Skeletal muscle cell (primary cell): ENCODE results near the gene IFT57.
"Not testable (repeated sequence)": the region's sequence is repeated elsewhere in the genome, so short reads cannot be mapped to it uniquely, and the experiment has no call there.

Experiments used
- DNase-seq: peaks from one replicate; pipeline ENCODE4 v3.0.0-alpha.2; 2010; ENCODE audit warnings: low read depth
- H3K4me3 ChIP-seq: 2 replicates; pipeline ENCODE4 v1.5.1; 2011; ENCODE audit warnings: low read depth, mild to moderate bottlenecking, control low read depth, low read length, moderate library complexity

IFT57 gene

GRCh38 chr3:108178676-108179075 is 43.5 kb downstream of the IFT57 start:
- DNase-seq, result no peak
- H3K4me3 ChIP-seq, result no peak overlapping the region

- DNase-seq, result no peak
- no peak overlapping the region for H3K4me3 ChIP-seq
These were observed 44.7 kb downstream of the IFT57 start for GRCh38 chr3:108177536-108177935.

GRCh38 chr3:108175352-108175751 is 46.9 kb downstream of the IFT57 start:
- no peak overlapping the region for H3K4me3 ChIP-seq
- no peak for DNase-seq

- DNase-seq, result no peak
These were observed 51.1 kb downstream of the IFT57 start for GRCh38 chr3:108171106-108171505.

GRCh38 chr3:108164391-108164790 is 57.8 kb downstream of the IFT57 start:
- DNase-seq, result no peak
- no peak overlapping the region for H3K4me3 ChIP-seq

More at GRCh38 chr3:108171106-108171505, 51.1 kb downstream of the IFT57 start:
- H3K4me3 ChIP-seq, result no peak overlapping the region

- H3K4me3 ChIP-seq, result no peak overlapping the region
- DNase-seq, result no peak
These were observed 62.4 kb downstream of the IFT57 start for GRCh38 chr3:108159865-108160264.

GRCh38 chr3:108159105-108159504 is 63.1 kb downstream of the IFT57 start:
- DNase-seq, result peak; percentile 54

GRCh38 chr3:108158251-108158650 is 64.0 kb downstream of the IFT57 start:
- H3K4me3 ChIP-seq, result no peak overlapping the region
- DNase-seq, result no peak

More at GRCh38 chr3:108159105-108159504, 63.1 kb downstream of the IFT57 start:
- no peak overlapping the region for H3K4me3 ChIP-seq

- H3K4me3 ChIP-seq, result no peak overlapping the region
- no peak for DNase-seq
These were observed 65.0 kb downstream of the IFT57 start for GRCh38 chr3:108157273-108157672.

- no peak overlapping the region for H3K4me3 ChIP-seq
- DNase-seq, result no peak
These were observed 65.8 kb downstream of the IFT57 start for GRCh38 chr3:108156312-108156853.

- H3K4me3 ChIP-seq, DNase-seq: not testable (repeated sequence)
These were observed 66.6 kb downstream of the IFT57 start for GRCh38 chr3:108155642-108156041.

- no peak overlapping the region for H3K4me3 ChIP-seq
These were observed 68.7 kb downstream of the IFT57 start for GRCh38 chr3:108153451-108153981.

GRCh38 chr3:108152274-108152673 is 70.0 kb downstream of the IFT57 start:
- H3K4me3 ChIP-seq, result no peak overlapping the region
- DNase-seq, result no peak

More at GRCh38 chr3:108153451-108153981, 68.7 kb downstream of the IFT57 start:
- no peak for DNase-seq

GRCh38 chr3:108150200-108150599 is 72.0 kb downstream of the IFT57 start:
- no peak overlapping the region for H3K4me3 ChIP-seq
- no peak for DNase-seq

- no peak for DNase-seq
- no peak overlapping the region for H3K4me3 ChIP-seq
These were observed 76.1 kb downstream of the IFT57 start for GRCh38 chr3:108146139-108146538.

GRCh38 chr3:108145578-108145977 is 76.6 kb downstream of the IFT57 start:
- DNase-seq, result no peak
- no peak overlapping the region for H3K4me3 ChIP-seq

- no peak overlapping the region for H3K4me3 ChIP-seq
- no peak for DNase-seq
These were observed 84.8 kb downstream of the IFT57 start for GRCh38 chr3:108137460-108137814.

GRCh38 chr3:108136561-108137459 is 85.4 kb downstream of the IFT57 start:
- H3K4me3 ChIP-seq, result no peak overlapping the region

GRCh38 chr3:108134555-108134880 is 87.7 kb downstream of the IFT57 start:
- no peak for DNase-seq

More at GRCh38 chr3:108136561-108137459, 85.4 kb downstream of the IFT57 start:
- no peak for DNase-seq

GRCh38 chr3:108133858-108134554 is 88.2 kb downstream of the IFT57 start:
- DNase-seq, result no peak
- no peak overlapping the region for H3K4me3 ChIP-seq

More at GRCh38 chr3:108134555-108134880, 87.7 kb downstream of the IFT57 start:
- H3K4me3 ChIP-seq, result no peak overlapping the region
